Stimulated activated naive CD8-positive, alpha-beta T cell treated with anti-CD3 and anti-CD28 coated beads, Interleukin-15, amount 100 ng/mL, for 72 hours (primary cell): ENCODE measurements around the gene KRT17.
A peak's percentile ranks its signal among the peaks of the same experiment; 100 is the strongest.

ENCODE experiments used
- ATAC-seq: fragments of 150-1000 bp; cut with Tn5 transposase; 2 replicates; pipeline ENCODE4 v1.10.0; 2021; ENCODE audit warnings: mild to moderate bottlenecking, moderate library complexity
- DNase-seq, 2 donors: peaks; one replicate each; pipeline ENCODE4 v3.0.0; 2021 to 2022
- H3K27ac Mint-ChIP-seq, 2 donors: one replicate each; pipeline ENCODE4 v1.8.0; 2022; ENCODE audit warnings: mild to moderate bottlenecking in 2 of 2, mixed read lengths in 2 of 2, moderate library complexity in 2 of 2
- H3K27me3 Mint-ChIP-seq: one replicate; pipeline ENCODE4 v1.8.0; 2022; ENCODE audit warnings: mixed read lengths
- H3K4me1 Mint-ChIP-seq: one replicate; pipeline ENCODE4 v1.8.0; 2022; ENCODE audit warnings: mild to moderate bottlenecking, mixed read lengths
- H3K4me3 Mint-ChIP-seq, 2 donors: one replicate each; pipeline ENCODE4 v1.8.0; 2022; ENCODE audit warnings: mild to moderate bottlenecking in 2 of 2, mixed read lengths in 2 of 2, moderate library complexity in 1 of 2
- H3K9me3 Mint-ChIP-seq, 2 donors: one replicate each; pipeline ENCODE4 v1.8.0; 2022; ENCODE audit warnings: mixed read lengths in 2 of 2

The KRT17 gene

DNA sequence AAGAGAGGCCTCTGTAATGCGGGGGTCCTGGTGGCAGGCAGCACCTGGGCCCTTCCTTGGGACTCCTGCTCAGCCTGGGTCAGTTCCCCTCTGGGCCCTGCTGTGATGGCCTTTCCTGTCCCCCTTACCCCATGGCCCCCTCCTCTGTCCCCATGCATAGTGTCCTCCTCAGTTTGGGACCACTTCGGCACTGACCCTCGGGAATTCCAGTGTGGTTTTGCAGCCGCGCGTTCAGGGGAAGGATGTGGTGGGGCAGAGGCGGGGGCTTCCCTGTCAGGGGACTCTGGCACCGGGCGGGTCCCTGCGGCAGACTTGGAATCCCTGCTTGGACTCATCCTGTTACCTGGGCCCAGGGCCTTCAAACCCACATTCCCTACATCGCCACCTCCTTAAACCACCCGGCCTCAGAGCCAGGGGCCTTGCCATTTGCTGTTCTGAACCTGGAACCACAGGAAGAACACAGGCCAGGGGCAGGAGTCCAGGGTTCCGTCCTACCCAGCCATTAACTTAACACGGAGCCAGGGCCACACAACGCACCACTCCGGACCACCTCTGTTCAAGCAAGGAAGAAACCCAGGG lies 32.9 kb upstream of the KRT17 start:
- no peak for ATAC-seq
- Mint-ChIP-seq H3K9me3 (no peaks in the 10 kb centered on the region), H3K4me1 (peaks cover 8% of the 10 kb centered on the region), H3K27me3 (peaks cover 6% of the 10 kb centered on the region), H3K27ac (no peak overlapping the region), H3K4me3 (no peak overlapping the region)
- no peak for DNase-seq

DNA sequence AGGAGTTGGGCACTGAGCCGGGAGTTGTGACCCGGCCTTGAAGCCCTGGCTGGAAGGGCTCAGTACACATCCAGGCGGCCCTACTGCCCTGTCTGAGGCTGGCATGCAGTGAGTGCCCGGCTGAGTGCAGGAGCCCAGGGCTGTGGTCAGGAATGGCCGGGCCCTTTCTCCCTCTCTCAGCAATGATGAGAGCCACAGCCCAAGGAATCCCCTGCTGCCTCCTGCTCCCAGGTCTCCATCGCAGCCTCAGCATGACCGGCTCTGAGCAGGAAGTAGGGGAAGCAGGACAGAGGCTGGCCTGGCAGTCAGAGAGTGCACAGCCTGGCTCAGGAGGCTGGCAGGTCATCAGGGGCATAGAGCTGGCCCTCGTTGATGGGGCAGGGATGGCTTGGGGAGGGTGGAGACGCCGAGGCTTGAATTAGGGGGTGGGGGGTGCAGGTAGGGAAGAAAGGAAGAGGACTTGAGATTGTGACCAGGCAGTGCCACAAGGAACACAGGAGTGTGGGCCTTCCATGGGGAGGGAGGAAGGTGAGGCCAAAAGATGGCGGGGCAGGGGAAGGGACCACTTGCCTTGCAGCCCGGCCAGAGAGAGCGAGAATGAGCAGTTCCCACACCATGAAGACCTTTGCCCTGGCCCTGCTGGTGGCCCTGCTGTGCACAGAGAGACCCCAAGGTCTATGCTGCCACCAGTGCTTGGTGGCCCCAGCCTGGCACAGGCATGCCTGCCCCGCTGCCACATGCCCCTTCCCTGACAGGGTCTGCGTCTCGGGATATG lies 32.1 kb upstream of the KRT17 start:
- H3K27me3 Mint-ChIP-seq, result peaks cover 6% of the 10 kb centered on the region
- H3K4me3 Mint-ChIP-seq, result no peak overlapping the region
- H3K4me1 Mint-ChIP-seq, result peaks cover 8% of the 10 kb centered on the region
- H3K27ac Mint-ChIP-seq, result peak overlapping the region in 1 of 2 donors; percentile 79
- no peaks in the 10 kb centered on the region for H3K9me3 Mint-ChIP-seq
- no peak for DNase-seq
- no peak for ATAC-seq

DNA sequence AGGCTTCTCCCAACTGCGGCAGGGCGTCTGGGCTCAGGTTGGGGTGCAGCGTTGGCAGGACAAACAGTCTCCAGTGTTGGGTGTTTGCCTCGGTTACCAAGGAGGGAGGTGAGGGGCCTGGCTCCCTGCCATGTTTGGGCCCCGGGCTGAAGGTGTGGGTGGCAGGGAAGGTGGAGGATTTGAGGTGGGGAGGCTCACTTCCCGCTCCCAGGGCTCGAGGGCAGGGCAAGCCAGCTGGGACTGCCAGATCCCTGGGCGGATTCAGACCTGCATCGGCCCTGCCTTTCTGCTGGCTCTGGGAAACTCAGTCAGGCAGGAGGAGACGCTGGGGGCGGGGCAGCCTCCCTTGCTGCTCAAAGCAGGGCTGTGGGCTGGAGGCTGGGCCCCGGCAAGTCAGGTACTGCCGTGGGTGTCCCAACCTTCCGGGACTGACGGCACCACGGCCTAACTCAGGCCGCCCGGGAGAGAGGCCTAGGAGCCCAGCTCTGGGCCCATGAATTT lies 31.3 kb upstream of the KRT17 start:
- DNase-seq (no peak), ATAC-seq (no peak)
- H3K4me1 Mint-ChIP-seq, result peaks cover 8% of the 10 kb centered on the region
- H3K9me3 Mint-ChIP-seq, result no peaks in the 10 kb centered on the region
- no peak overlapping the region for H3K27ac Mint-ChIP-seq
- H3K4me3 Mint-ChIP-seq, result no peak overlapping the region
- H3K27me3 Mint-ChIP-seq, result peaks cover 6% of the 10 kb centered on the region

DNA sequence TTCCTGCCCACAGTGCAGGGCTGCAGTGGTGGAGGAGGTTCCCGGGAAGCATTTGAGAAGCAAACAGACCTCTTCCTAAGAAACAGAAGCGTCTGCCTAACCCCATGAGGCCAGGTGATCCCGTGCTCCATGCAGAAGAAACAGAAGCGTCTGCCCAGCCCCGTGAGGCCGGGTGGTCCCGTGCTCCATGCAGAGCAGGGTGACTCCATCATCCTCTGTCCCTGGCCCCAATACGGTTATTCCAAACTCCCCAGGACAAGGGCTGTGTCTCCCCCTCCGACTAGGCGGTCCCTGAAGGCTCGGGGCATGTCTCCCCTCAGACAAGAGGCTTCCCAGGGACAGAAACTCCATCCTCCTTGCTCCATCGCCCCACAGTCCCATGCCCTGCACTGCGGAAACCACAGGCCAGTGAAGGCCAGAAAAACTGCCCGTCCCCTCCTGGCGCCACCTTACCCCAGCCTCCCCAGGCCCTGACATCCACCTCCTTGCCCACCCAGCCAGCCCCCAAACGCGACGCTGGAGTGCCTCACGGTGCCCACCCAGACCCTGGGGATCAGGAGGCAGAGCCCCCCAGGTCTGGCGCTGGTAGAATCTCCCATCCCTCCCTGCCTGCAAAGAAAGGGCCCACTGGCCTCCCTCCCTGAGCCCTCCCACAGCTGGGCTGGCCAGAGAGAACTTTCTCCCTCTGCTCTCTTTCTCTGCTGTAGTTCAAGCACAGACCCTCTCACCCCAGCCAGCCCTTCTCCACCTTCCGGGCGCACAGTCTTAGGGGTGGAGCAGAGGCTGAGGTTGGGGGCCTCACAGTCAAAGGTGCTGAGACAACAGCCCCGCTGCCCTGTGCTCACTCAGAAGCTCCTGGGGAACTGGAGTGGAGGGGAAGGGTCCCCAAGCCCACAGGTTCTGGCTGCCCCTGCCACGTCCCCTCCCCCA lies 30.6 kb upstream of the KRT17 start:
- DNase-seq, result no peak
- no peak overlapping the region for H3K4me3 Mint-ChIP-seq
- H3K27ac Mint-ChIP-seq, result no peak overlapping the region
- H3K27me3 Mint-ChIP-seq, result peaks cover 6% of the 10 kb centered on the region
- peaks cover 8% of the 10 kb centered on the region for H3K4me1 Mint-ChIP-seq
- no peaks in the 10 kb centered on the region for H3K9me3 Mint-ChIP-seq
- no peak for ATAC-seq

DNA sequence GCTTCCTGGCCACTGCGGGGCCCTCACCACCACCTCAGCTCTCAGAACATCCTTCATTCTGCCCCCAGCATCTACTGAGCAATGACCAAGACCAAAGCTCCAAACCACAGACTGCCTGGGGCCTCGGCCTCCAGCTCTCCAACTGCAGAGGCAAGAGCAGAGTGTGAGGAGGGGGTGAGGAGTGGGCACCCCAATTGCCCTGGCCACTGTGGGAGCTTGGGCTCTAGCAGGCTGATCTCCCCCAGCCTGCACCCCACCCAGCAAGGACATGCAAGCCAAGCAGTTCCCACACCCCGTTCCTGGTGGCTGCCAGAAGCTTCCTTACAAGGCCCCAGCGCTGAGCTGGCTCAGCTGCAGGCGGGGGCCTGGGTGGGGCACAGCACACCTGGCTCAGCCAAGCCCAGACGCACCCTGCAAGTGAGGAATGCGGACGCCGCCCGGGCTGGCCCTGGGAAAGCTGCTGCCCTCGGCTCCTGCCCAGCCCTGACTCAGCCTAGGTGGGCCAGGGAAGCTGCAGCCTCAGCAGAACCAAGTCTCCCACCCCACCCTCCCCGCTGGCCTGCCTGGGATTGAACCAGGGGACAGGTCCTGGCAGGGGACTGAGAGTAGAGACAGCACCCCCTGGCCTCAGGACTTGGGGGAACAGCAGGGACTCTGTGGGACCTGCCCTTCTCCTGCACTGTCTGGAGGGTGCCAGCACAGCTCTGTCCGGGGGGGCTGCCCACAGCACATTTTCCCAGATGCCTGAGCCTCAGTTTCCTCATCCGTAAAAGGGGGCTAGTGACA lies 29.7 kb upstream of the KRT17 start:
- H3K9me3 Mint-ChIP-seq, result no peaks in the 10 kb centered on the region

DNA sequence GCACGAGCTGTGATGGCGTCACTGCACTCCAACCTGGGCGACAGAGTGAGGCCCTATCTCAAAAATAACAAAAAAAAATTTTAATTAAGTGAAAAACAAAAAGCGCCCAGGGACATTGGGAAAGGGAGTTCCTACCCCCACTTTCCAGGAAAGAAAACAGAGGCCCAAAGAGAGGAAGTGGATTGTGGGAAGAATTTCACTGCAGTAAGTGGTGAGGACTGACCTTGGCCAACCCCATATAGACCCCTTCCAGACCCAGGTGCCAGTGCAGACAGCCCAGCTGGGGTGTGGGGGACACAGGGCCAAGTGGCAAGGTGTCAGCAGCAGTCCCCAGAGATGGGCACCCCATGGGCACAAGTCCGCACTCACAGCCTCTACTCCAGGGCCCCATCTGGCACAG lies 29.0 kb upstream of the KRT17 start:
- H3K4me1 Mint-ChIP-seq, result peaks cover 12% of the 10 kb centered on the region
- no peak overlapping the region for H3K27ac Mint-ChIP-seq
- no peaks in the 10 kb centered on the region for H3K9me3 Mint-ChIP-seq
- H3K27me3 Mint-ChIP-seq, result peaks cover 6% of the 10 kb centered on the region
- no peak for DNase-seq
- no peak overlapping the region for H3K4me3 Mint-ChIP-seq
- ATAC-seq, result no peak

More for the DNA sequence above, 29.7 kb upstream of the KRT17 start:
- peaks cover 8% of the 10 kb centered on the region for H3K4me1 Mint-ChIP-seq
- no peak for ATAC-seq
- H3K27me3 Mint-ChIP-seq, result peaks cover 6% of the 10 kb centered on the region
- no peak overlapping the region for H3K27ac Mint-ChIP-seq
- no peak for DNase-seq
- H3K4me3 Mint-ChIP-seq, result no peak overlapping the region

DNA sequence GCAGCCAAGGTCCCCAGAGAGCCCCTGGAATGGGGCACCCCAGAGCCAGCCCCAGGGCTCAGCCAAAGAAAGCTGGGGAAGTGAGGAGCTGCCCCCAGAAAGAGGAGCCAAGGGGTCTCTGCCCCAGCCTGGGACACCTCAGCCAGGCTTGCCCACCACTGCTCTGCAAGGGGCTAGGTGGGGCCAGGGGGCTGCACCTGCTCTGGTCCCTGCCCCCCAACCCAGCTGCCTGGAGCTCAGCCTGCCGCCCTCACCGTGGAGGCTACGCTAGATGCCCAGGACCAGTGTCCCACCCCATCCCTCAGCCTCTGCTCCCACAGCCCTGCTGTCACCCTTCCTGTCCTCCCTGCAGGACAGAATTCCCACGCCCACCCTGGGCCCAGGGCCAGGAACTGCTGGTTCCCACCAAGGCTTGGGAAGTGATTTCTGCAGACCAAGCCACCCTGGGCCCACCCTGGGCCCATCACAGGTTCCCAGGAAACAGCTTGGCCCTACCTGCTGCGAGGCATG lies 28.1 kb upstream of the KRT17 start:
- peaks cover 2% of the 10 kb centered on the region for H3K27me3 Mint-ChIP-seq
- H3K27ac Mint-ChIP-seq, result no peak overlapping the region
- H3K9me3 Mint-ChIP-seq, result no peaks in the 10 kb centered on the region
- DNase-seq, result no peak
- peaks cover 15% of the 10 kb centered on the region for H3K4me1 Mint-ChIP-seq
- ATAC-seq, result no peak
- H3K4me3 Mint-ChIP-seq, result no peak overlapping the region

DNA sequence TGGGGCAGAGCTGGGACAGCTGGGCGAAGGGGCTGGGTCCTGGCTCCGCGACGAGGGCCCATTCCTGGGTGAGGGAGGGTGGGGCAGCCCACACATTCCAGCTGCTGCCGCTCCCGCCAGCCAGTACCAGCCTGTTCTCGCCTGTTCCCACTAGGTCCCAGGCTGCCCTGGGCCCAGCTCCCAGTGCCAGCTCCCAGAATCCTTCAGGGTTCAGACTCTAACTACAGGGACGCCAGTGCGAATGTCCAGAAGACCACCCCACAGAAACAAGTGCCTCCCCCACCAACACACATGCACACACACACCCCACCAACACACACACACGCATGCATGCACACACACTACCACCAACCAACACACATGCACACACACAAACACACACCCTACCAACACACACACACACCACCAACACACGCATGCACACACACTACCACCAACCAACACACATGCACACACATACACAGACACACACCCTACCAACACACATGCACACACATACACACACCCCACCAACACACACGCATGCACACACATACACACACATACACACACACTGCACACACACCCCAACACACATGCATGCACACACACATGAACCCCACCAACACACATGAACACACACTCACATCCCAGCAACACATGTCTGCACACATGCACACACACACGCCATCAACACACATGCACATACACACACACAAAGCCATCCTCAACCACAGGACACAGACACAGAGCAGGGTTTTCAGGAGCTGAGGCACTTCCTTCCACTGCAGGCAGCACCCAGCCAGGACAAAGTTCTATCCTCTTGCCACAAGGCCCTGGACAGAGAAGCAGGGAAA lies 27.5 kb upstream of the KRT17 start:
- Mint-ChIP-seq H3K9me3 (no peaks in the 10 kb centered on the region), H3K27me3 (no peaks in the 10 kb centered on the region), H3K4me3 (no peak overlapping the region), H3K27ac (no peak overlapping the region), H3K4me1 (peaks cover 10% of the 10 kb centered on the region)
- no peak for ATAC-seq
- no peak for DNase-seq

DNA sequence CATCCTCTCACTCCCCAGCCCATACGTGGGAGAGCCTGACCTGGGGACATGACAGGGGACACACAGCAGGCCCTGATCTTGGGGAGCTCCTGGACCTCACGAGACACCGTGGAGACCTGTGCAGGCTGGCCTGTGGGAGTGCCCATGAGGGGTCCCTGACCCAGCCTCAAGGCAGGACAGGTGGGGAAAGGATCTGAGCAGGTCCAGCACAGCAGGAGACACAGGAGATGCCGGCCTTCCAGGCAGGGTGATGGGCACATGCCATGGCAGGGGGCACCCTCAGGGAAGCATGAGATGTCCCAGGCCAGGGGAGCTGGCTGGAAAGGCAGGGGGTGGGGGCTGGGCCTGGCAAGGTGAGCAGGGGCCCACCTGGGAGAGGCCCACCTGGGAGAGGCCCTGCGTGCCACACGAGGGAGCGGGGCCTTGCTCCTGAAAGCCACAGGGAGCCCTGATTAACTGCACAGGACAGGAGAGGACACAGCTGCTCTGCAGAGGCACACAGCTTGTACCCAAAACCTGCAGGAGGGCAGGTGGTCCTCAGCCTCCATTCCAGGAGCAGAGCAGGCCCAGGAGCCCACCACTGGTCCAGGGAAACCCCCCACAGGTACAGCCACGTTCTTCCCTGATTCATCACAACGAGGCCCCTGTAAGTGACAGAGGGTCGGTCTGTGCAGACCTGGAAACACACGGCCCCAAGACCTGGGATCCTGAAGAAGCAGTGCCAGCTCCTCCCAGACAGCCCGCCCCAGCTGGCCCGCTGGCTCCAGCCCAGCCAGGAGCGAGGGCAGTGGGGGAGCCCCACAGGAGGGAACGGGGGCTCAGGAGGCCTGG lies 26.6 kb upstream of the KRT17 start:
- no peak for ATAC-seq
- Mint-ChIP-seq H3K27me3 (no peaks in the 10 kb centered on the region), H3K9me3 (no peaks in the 10 kb centered on the region), H3K4me3 (no peak overlapping the region), H3K27ac (no peak overlapping the region), H3K4me1 (peaks cover 10% of the 10 kb centered on the region)
- no peak for DNase-seq

DNA sequence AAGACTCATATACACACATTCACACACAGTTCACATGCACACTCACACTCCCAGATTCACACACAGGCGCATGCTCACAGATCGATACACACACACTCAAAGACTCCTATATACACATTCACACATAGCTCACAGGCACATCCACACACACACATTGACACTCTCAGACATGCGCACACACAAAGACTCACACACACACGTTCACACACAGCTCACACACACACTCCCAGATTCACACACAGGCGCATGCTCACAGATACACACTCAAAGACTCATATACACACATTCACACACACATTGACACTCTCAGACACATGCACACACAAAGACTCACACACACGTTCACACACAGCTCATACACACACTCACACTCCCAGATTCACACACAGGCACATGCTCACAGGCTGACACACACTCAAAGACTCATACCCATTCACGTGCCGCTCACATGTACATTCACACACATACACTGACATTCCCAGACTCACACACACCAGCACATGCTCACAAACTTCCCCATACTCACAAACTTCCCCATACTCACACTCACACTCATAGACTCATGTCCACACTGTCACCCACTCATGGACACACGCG lies 25.6 kb upstream of the KRT17 start:
- H3K27ac Mint-ChIP-seq, result no peak overlapping the region
- ATAC-seq (no peak), DNase-seq (no peak)
- no peaks in the 10 kb centered on the region for H3K27me3 Mint-ChIP-seq
- H3K4me1 Mint-ChIP-seq, result peaks cover 10% of the 10 kb centered on the region
- no peaks in the 10 kb centered on the region for H3K9me3 Mint-ChIP-seq
- no peak overlapping the region for H3K4me3 Mint-ChIP-seq

DNA sequence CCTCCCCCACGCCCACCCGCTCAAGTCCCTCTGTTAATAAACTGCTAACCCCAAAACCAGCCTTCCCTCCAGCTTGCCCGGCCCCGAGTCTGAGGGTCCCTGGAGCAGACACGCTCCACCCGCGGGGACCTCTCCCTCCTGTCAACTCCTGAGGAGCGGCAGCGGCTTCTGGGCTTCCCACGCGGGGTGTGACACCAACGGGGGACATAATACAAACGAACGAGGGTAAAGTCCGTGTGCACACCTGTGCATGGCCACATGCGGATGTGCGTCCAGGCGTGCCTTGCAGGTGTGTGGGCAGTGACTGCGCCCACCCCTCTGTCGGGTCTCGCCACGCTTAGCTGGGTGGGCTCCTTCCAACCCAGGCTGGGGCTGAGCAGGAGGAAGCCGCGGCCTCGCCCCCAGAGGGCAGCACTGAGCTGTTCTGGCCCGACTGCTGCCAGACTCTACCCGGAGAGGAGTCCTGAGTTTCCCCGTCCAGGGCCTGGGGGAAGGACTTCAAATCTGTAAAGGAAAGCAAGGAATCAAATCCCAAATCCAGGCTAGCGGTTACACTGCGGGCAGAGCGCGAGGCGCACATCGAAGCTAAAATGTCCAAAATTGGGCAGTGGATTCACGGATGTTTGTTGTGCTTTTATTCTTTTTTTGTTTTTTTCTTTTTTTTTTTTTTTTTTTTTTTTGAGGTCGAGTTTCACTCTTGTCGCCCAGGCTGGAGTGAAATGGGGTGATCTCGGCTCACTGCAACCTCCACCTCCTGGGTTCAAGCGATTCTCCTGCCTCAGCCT lies 24.2 kb upstream of the KRT17 start:
- H3K27me3 Mint-ChIP-seq, result no peaks in the 10 kb centered on the region
- DNase-seq (peak; percentile 83 to 87), ATAC-seq (peak; percentile 89)
- H3K9me3 Mint-ChIP-seq, result no peaks in the 10 kb centered on the region
- peaks cover 10% of the 10 kb centered on the region for H3K4me1 Mint-ChIP-seq
- peak overlapping the region in 1 of 2 donors; percentile 91 for H3K27ac Mint-ChIP-seq
- H3K4me3 Mint-ChIP-seq, result peak overlapping the region; percentile 72 to 76

DNA sequence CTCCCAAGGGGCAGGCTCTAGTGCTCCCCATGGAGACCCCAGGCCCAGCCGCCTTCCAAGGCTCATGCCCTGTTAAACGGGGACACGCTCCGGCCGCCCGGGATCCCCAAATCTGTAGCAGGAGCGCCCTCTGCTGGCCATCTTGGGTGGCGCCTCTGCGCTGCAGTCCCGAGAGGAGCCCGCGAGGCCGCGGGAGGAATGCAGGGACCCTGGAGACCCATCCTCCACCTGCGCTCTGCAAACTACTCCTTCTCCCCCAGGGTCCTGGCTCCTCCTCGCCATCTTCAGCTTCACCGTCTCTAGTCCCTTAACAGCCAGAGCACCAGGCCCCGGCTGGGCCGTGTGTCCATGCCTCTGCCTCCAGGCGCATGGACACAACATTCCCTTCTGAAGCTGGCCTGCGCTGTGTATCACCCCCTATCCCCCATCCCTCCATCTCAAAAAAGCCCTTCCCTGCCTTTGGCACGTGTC lies 23.6 kb upstream of the KRT17 start:
- Mint-ChIP-seq H3K4me1 (peaks cover 10% of the 10 kb centered on the region), H3K4me3 (peak overlapping the region; percentile 72 to 76), H3K27me3 (no peaks in the 10 kb centered on the region), H3K9me3 (no peaks in the 10 kb centered on the region), H3K27ac (no peak overlapping the region)
- DNase-seq (peak; percentile 85 to 88), ATAC-seq (peak; percentile 85)
